GM12878 (cell line): ENCODE data around the gene CATSPERD. TPM values are rescaled to one million over a fixed set of nuclear protein-coding genes. Genes with fewer than 3 reads are reported as not detected.

ENCODE experiments used
- E2F4 ChIP-seq: IDR thresholded peaks from 2 replicates; pipeline ENCODE4 v1.6.1; 2012; ENCODE audit warnings: low read depth, low read length, improper control_type of control experiment
- GATAD2B ChIP-seq: fragments of 450-650 bp; conservative IDR thresholded peaks from 2 replicates; pipeline ENCODE4 v1.6.1; 2017; ENCODE audit warnings: low read depth, mild to moderate bottlenecking, moderate library complexity
- LARP7 ChIP-seq: fragments of 450-650 bp; IDR thresholded peaks from 2 replicates; pipeline ENCODE4 v1.6.1; 2017; ENCODE audit warnings: mild to moderate bottlenecking
- PBX3 ChIP-seq: IDR thresholded peaks from 2 replicates; pipeline ENCODE4 v1.6.1; 2011; ENCODE audit warnings: mild to moderate bottlenecking, low read depth, low read length, moderate library complexity; ENCODE audit not compliant: insufficient replicate concordance
- WRNIP1 ChIP-seq: IDR thresholded peaks from 2 replicates; pipeline ENCODE4 v1.6.1; 2011; ENCODE audit warnings: low read depth, low read length, improper control_type of control experiment, borderline replicate concordance
- polyA plus RNA-seq, 11 experiments: library from polyadenylated mRNA; depleted of rRNA in 4 of 11; unstranded in 6 of 11; stranded (reverse) in 5 of 11; fragments of >200 nt; fragmentation: Nextera tagmentation in 4 of 11; fragmentation: Illumina TruSeq in 1 of 11; extraction: Ambion mirVana in 4 of 11; extraction: Trizol in 1 of 11; gene quantifications; 1 replicate in 1 of 11; 2 replicates in 10 of 11; pipeline versions ENCODE4 v1.2.1 to v1.2.3, GENCODE V29; 2011 to 2016; ENCODE audit warnings: inconsistent platforms in 2 of 11, missing spikeins in 2 of 11, low read depth in 1 of 11
- total RNA-seq, 4 experiments: library from RNA; depleted of rRNA in 3 of 4; stranded (reverse); fragments of >200 nt in 3 of 4; fragmentation: Illumina TruSeq in 1 of 4; extraction: Trizol in 1 of 4; gene quantifications; 2 replicates each; pipeline versions ENCODE4 v1.2.1 to v1.2.3, GENCODE V29; 2013 to 2021
- TF ChIP-seq, protein P1 (sequence below): fragments of 450-650 bp; IDR thresholded peaks from 2 replicates; pipeline ENCODE4 v1.6.1; 2016; ENCODE audit warnings: mild to moderate bottlenecking, moderate library complexity, borderline replicate concordance
- TF ChIP-seq, protein P2 (sequence below): fragments of 450-650 bp; IDR thresholded peaks from 2 replicates; pipeline ENCODE4 v1.6.1; 2016; ENCODE audit warnings: mild to moderate bottlenecking

Gene CATSPERD
- total and polyA plus RNA-seq, 10 of the 15 experiments (the other 5 are each of a cell fraction or from before 2014, with no cell fraction given) = 0.02 to 0.38 (median 0.11) TPM; not detected in 5

DNA sequence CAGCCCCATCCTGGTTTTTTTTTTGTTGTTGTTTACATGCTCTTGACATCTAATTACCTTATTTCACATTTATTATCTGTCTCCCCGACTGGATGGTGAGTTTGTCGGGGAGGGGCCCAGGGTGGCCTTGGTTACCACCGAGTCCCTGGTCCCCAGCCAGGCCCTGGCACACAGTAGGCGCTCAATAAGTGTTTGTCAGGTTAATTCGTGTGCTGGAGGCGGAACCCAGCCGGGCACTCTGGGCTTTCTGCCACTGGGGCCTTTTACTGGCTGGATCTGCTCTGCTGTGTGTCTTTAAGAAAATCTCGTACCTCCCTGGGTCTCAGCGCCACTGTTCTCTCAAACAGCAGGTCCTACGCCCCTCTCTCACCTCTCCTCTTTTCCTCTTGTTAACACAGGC lies 89.0 kb downstream of the CATSPERD start (continued):
- TF ChIP-seq, protein P1, sequence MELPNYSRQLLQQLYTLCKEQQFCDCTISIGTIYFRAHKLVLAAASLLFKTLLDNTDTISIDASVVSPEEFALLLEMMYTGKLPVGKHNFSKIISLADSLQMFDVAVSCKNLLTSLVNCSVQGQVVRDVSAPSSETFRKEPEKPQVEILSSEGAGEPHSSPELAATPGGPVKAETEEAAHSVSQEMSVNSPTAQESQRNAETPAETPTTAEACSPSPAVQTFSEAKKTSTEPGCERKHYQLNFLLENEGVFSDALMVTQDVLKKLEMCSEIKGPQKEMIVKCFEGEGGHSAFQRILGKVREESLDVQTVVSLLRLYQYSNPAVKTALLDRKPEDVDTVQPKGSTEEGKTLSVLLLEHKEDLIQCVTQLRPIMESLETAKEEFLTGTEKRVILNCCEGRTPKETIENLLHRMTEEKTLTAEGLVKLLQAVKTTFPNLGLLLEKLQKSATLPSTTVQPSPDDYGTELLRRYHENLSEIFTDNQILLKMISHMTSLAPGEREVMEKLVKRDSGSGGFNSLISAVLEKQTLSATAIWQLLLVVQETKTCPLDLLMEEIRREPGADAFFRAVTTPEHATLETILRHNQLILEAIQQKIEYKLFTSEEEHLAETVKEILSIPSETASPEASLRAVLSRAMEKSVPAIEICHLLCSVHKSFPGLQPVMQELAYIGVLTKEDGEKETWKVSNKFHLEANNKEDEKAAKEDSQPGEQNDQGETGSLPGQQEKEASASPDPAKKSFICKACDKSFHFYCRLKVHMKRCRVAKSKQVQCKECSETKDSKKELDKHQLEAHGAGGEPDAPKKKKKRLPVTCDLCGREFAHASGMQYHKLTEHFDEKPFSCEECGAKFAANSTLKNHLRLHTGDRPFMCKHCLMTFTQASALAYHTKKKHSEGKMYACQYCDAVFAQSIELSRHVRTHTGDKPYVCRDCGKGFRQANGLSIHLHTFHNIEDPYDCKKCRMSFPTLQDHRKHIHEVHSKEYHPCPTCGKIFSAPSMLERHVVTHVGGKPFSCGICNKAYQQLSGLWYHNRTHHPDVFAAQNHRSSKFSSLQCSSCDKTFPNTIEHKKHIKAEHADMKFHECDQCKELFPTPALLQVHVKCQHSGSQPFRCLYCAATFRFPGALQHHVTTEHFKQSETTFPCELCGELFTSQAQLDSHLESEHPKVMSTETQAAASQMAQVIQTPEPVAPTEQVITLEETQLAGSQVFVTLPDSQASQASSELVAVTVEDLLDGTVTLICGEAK = no peak
- TF ChIP-seq GATAD2B (no peak), WRNIP1 (no peak), E2F4 (no peak), PBX3 (no peak), LARP7 (no peak)
- TF ChIP-seq, protein P2, sequence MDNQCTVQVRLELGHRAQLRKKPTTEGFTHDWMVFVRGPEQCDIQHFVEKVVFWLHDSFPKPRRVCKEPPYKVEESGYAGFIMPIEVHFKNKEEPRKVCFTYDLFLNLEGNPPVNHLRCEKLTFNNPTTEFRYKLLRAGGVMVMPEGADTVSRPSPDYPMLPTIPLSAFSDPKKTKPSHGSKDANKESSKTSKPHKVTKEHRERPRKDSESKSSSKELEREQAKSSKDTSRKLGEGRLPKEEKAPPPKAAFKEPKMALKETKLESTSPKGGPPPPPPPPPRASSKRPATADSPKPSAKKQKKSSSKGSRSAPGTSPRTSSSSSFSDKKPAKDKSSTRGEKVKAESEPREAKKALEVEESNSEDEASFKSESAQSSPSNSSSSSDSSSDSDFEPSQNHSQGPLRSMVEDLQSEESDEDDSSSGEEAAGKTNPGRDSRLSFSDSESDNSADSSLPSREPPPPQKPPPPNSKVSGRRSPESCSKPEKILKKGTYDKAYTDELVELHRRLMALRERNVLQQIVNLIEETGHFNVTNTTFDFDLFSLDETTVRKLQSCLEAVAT = no peak
